ENCODE data around the gene GPR61. TPM values are rescaled to one million over a fixed set of nuclear protein-coding genes. Genes with fewer than 3 reads are reported as not detected.

Gene GPR61
- polyA plus RNA-seq, 1 donor from 2014 or later = 9.7 TPM

DNA sequence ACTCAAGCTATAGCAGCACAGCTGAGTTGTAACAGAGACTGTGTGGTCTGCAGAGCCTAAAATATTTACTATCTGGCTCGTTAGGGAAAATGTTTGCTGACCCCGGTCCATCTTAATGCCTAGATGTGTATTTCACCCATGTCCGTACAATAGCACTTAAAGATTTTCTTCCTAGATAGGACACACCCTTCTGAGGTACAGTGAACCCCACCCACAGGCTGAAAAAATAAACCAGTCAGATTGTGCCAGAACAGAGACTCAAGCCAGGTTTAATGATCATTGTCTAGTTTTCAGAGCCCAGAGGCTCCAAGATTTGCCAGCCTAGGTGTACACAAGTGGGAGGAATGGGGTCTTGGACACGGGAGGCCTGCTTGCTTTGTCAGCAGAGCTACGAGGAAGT, 35.7 kb upstream of the GPR61 start:
- Histone ChIP-seq H4K20me1 (ENCODE audit: insufficient read depth) (no peaks in the 10 kb centered on the region), H3K9ac (ENCODE audit: low read length) (no peak overlapping the region), H3K9me2 (ENCODE audit: insufficient read depth, low read length) (no peaks in the 10 kb centered on the region), H3F3A (ENCODE audit: insufficient read depth, low read length, poor library complexity, severe bottlenecking) (no peaks in the 10 kb centered on the region), H3K27ac (ENCODE audit: low read length) (no peak overlapping the region), H3K9me3 (ENCODE audit: low read length) (no peaks in the 10 kb centered on the region), H3K27me3 (ENCODE audit: insufficient read depth, low read depth, low read length) (no peaks in the 10 kb centered on the region), H3K4me3 (ENCODE audit: low read length) (no peak overlapping the region), H2AFZ (ENCODE audit: low read depth, low read length) (no peak overlapping the region), H3K36me3 (ENCODE audit: insufficient read depth, low read length) (no peaks in the 10 kb centered on the region), H3K79me2 (replicated peaks; ENCODE audit: insufficient read depth, low read length) (no peaks in the 10 kb centered on the region), H3K4me2 (ENCODE audit: low read length) (no peak overlapping the region)
- TF ChIP-seq RAD21 (conservative IDR thresholded peaks at IDR 0.05) (no peak), MXI1 (conservative IDR thresholded peaks at IDR 0.05; ENCODE audit: poor library complexity, severe bottlenecking) (no peak), EP300 (conservative IDR thresholded peaks at IDR 0.05; ENCODE audit: poor library complexity, severe bottlenecking) (no peak), EZH2 (IDR thresholded peaks at IDR 0.05; ENCODE audit: borderline replicate concordance, insufficient read depth, low read length, poor library complexity, severe bottlenecking) (no peak), TAF1 (IDR thresholded peaks at IDR 0.05; ENCODE audit: low read depth) (no peak), POLR2AphosphoS5 (IDR thresholded peaks at IDR 0.05) (no peak), SMC3 (conservative IDR thresholded peaks at IDR 0.05; ENCODE audit: poor library complexity) (no peak)
- TF ChIP-seq, protein P1, sequence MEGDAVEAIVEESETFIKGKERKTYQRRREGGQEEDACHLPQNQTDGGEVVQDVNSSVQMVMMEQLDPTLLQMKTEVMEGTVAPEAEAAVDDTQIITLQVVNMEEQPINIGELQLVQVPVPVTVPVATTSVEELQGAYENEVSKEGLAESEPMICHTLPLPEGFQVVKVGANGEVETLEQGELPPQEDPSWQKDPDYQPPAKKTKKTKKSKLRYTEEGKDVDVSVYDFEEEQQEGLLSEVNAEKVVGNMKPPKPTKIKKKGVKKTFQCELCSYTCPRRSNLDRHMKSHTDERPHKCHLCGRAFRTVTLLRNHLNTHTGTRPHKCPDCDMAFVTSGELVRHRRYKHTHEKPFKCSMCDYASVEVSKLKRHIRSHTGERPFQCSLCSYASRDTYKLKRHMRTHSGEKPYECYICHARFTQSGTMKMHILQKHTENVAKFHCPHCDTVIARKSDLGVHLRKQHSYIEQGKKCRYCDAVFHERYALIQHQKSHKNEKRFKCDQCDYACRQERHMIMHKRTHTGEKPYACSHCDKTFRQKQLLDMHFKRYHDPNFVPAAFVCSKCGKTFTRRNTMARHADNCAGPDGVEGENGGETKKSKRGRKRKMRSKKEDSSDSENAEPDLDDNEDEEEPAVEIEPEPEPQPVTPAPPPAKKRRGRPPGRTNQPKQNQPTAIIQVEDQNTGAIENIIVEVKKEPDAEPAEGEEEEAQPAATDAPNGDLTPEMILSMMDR (IDR thresholded peaks at IDR 0.05; ENCODE audit: poor library complexity, severe bottlenecking) = no peak
- TF ChIP-seq, protein P2, sequence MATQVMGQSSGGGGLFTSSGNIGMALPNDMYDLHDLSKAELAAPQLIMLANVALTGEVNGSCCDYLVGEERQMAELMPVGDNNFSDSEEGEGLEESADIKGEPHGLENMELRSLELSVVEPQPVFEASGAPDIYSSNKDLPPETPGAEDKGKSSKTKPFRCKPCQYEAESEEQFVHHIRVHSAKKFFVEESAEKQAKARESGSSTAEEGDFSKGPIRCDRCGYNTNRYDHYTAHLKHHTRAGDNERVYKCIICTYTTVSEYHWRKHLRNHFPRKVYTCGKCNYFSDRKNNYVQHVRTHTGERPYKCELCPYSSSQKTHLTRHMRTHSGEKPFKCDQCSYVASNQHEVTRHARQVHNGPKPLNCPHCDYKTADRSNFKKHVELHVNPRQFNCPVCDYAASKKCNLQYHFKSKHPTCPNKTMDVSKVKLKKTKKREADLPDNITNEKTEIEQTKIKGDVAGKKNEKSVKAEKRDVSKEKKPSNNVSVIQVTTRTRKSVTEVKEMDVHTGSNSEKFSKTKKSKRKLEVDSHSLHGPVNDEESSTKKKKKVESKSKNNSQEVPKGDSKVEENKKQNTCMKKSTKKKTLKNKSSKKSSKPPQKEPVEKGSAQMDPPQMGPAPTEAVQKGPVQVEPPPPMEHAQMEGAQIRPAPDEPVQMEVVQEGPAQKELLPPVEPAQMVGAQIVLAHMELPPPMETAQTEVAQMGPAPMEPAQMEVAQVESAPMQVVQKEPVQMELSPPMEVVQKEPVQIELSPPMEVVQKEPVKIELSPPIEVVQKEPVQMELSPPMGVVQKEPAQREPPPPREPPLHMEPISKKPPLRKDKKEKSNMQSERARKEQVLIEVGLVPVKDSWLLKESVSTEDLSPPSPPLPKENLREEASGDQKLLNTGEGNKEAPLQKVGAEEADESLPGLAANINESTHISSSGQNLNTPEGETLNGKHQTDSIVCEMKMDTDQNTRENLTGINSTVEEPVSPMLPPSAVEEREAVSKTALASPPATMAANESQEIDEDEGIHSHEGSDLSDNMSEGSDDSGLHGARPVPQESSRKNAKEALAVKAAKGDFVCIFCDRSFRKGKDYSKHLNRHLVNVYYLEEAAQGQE (IDR thresholded peaks at IDR 0.05; ENCODE audit: borderline replicate concordance) = no peak

DNA sequence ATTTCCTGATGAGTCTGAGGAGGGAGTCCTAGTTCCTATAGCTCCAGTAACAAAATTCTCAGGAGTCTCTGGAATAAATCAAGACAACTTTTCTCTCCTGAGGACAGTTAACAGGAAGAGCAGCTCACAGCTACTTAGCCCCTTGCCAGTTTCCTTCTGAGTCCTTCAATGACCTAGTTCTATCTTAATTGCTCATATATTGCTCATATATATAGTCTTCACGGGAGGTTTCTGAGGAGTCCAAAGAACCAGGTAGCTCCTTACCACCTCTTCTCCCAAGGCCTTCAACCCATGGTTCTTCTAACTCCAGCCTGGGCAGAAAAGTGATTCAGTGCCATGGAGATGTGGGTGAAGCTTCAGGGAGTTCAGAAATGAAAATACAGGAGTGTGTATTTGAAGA, 34.7 kb upstream of the GPR61 start:
- Histone ChIP-seq H3K79me2 (replicated peaks; ENCODE audit: insufficient read depth, low read length) (no peaks in the 10 kb centered on the region), H3K9me3 (ENCODE audit: low read length) (no peaks in the 10 kb centered on the region), H3K27me3 (ENCODE audit: insufficient read depth, low read depth, low read length) (no peaks in the 10 kb centered on the region), H3K9me2 (ENCODE audit: insufficient read depth, low read length) (no peaks in the 10 kb centered on the region), H2AFZ (ENCODE audit: low read depth, low read length) (no peak overlapping the region), H3K4me2 (ENCODE audit: low read length) (no peak overlapping the region), H4K20me1 (ENCODE audit: insufficient read depth) (no peaks in the 10 kb centered on the region), H3K4me3 (ENCODE audit: low read length) (no peak overlapping the region), H3K9ac (ENCODE audit: low read length) (no peak overlapping the region), H3F3A (ENCODE audit: insufficient read depth, low read length, poor library complexity, severe bottlenecking) (no peaks in the 10 kb centered on the region), H3K36me3 (ENCODE audit: insufficient read depth, low read length) (no peaks in the 10 kb centered on the region), H3K27ac (ENCODE audit: low read length) (no peak overlapping the region)
- TF ChIP-seq, protein P1 (IDR thresholded peaks at IDR 0.05; ENCODE audit: poor library complexity, severe bottlenecking) = no peak
- TF ChIP-seq, protein P2 (IDR thresholded peaks at IDR 0.05; ENCODE audit: borderline replicate concordance) = no peak
- TF ChIP-seq POLR2AphosphoS5 (IDR thresholded peaks at IDR 0.05) (no peak), EP300 (conservative IDR thresholded peaks at IDR 0.05; ENCODE audit: poor library complexity, severe bottlenecking) (no peak), TAF1 (IDR thresholded peaks at IDR 0.05; ENCODE audit: low read depth) (no peak), SMC3 (conservative IDR thresholded peaks at IDR 0.05; ENCODE audit: poor library complexity) (no peak), EZH2 (IDR thresholded peaks at IDR 0.05; ENCODE audit: borderline replicate concordance, insufficient read depth, low read length, poor library complexity, severe bottlenecking) (no peak)
